HepG2 (cell line): Measurements from ENCODE around the gene RAB3A. TPM values are rescaled to one million over a fixed set of nuclear protein-coding genes. Genes with fewer than 3 reads are reported as not detected.

Experiments
- ATAC-seq: fragments of 200-7000 bp; cut with Tn5 transposase; 3 replicates; pipeline ENCODE4 v1.9.1; 2020; ENCODE audit warnings: mild to moderate bottlenecking, moderate library complexity
- BruUV-seq: library from RNA; stranded (reverse); fragments of 400-500 nt; replicated peaks from 2 replicates; lab custom pipeline; 2021; lab: Mats Ljungman, UMichigan
- CTCF ChIA-PET: fragments of 300-600 bp; formaldehyde crosslinking; extraction: SDS; loops from one replicate; lab custom pipeline; 2021; ENCODE audit warnings: low total read pairs, inconsistent platforms, low intra/inter-chr PET ratio; lab: Yijun Ruan, JAX
- POLR2A ChIA-PET: fragments of 350-600 bp; sonication (Branson Sonifier 250); formaldehyde crosslinking; loops from one replicate; lab custom pipeline; 2020; ENCODE audit warnings: antibody characterized with exemption, inconsistent platforms; lab: Yijun Ruan, JAX
- DNase-seq: peaks from one replicate; pipeline ENCODE4 v3.0.0-alpha.2; 2015; ENCODE audit warnings: low spot score
- FAIRE-seq: peaks from 3 replicates; lab custom pipeline; 2011; peaks lifted over from hg19 to GRCh38; lab: Jason Lieb, UNC
- H2AFZ ChIP-seq: one replicate; pipeline ENCODE4 v1.6.1; 2011; ENCODE audit warnings: low read length, inconsistent platforms
- H3K27ac ChIP-seq: fragments of 300-600 bp; 3 replicates; pipeline ENCODE4 v1.8.0; 2011; ENCODE audit warnings: mixed run types, mild to moderate bottlenecking, mixed read lengths, low read length, inconsistent platforms; ENCODE audit not compliant: insufficient read depth; ENCODE audit errors: extremely low read length
- H3K27me3 ChIP-seq, 2 experiments: fragments of 200-600 bp in 1 of 2; 2 replicates in 1 of 2; 3 replicates in 1 of 2; pipeline versions ENCODE4 v1.6.0 to v1.8.0; 2011; ENCODE audit warnings: low read length in 2 of 2, mild to moderate bottlenecking in 2 of 2, moderate library complexity in 2 of 2, inconsistent platforms in 1 of 2; ENCODE audit not compliant: insufficient read depth in 2 of 2, control insufficient read depth in 1 of 2
- H3K36me3 ChIP-seq, 2 experiments: fragments of 200-600 bp in 1 of 2; replicated peaks in 1 of 2; 2 replicates in 1 of 2; 3 replicates in 1 of 2; pipeline versions ENCODE4 v1.5.1 to v1.8.0; 2011; ENCODE audit warnings: low read length in 2 of 2, inconsistent platforms in 1 of 2; ENCODE audit not compliant: insufficient read depth in 2 of 2, control insufficient read depth in 1 of 2
- H3K4me1 ChIP-seq: 2 replicates; pipeline ENCODE4 v1.5.1; 2012; ENCODE audit warnings: low read length, inconsistent platforms; ENCODE audit not compliant: insufficient read depth
- H3K4me2 ChIP-seq: 2 replicates; pipeline ENCODE4 v1.6.0; 2011; ENCODE audit warnings: low read depth, low read length, inconsistent platforms
- H3K4me3 ChIP-seq, 3 experiments: fragments of 200-600 bp in 1 of 3; sonication (generic), shearing (Covaris generic) in 1 of 3; replicated peaks in 1 of 3; 2 replicates each; pipeline ENCODE4 v1.5.1; 2011 to 2016; ENCODE audit warnings: low read length in 3 of 3, inconsistent platforms in 2 of 3, low read depth in 2 of 3, mild to moderate bottlenecking in 2 of 3, control low read depth in 1 of 3, mixed read lengths in 1 of 3; ENCODE audit not compliant: insufficient read depth in 1 of 3
- H3K79me2 ChIP-seq: one replicate; pipeline ENCODE4 v1.6.1; 2011; ENCODE audit warnings: low read length, inconsistent platforms; ENCODE audit not compliant: insufficient read depth
- H3K9ac ChIP-seq: 2 replicates; pipeline ENCODE4 v1.6.0; 2011; ENCODE audit warnings: mild to moderate bottlenecking, low read depth, low read length, inconsistent platforms; ENCODE audit not compliant: insufficient read depth
- H3K9me3 ChIP-seq: 2 replicates; pipeline ENCODE4 v1.5.1; 2012; ENCODE audit warnings: mild to moderate bottlenecking, low read length
- H4K20me1 ChIP-seq: 2 replicates; pipeline ENCODE4 v1.6.0; 2011; ENCODE audit warnings: inconsistent platforms, mild to moderate bottlenecking, low read length, moderate library complexity; ENCODE audit not compliant: insufficient read depth
- CCAR2 ChIP-seq: fragments of 200-400 bp; formaldehyde crosslinking; optimal IDR thresholded peaks from 2 replicates; pipeline ENCODE3; 2018; ENCODE audit warnings: low read depth, mild to moderate bottlenecking, low read length, moderate library complexity
- CSRNP1 ChIP-seq: sonication (generic); formaldehyde crosslinking; IDR thresholded peaks from 2 replicates; pipeline ENCODE4 v1.8.1; 2023; ENCODE audit warnings: mild to moderate bottlenecking, missing genetic modification reagents
- DR1 ChIP-seq: sonication (generic); formaldehyde crosslinking; IDR thresholded peaks from 2 replicates; pipeline ENCODE4 v1.8.0; 2021; ENCODE audit warnings: mild to moderate bottlenecking, missing genetic modification reagents, inconsistent platforms
- EED ChIP-seq: sonication (generic); formaldehyde crosslinking; IDR thresholded peaks from 2 replicates; pipeline ENCODE4 v1.5.0; 2020; ENCODE audit warnings: mild to moderate bottlenecking, missing genetic modification reagents
- ELF1 ChIP-seq: sonication (generic); formaldehyde crosslinking; IDR thresholded peaks from 2 replicates; pipeline ENCODE4 v1.4.0; 2020; ENCODE audit warnings: missing genetic modification reagents
- ELF3 ChIP-seq: IDR thresholded peaks from 2 replicates; pipeline ENCODE4 v1.6.1; 2016; ENCODE audit warnings: missing genetic modification reagents, missing compliant biosample characterization
- MYC ChIP-seq: sonication (generic); formaldehyde crosslinking; IDR thresholded peaks from 2 replicates; pipeline ENCODE4 v1.9.0; 2021; ENCODE audit warnings: missing genetic modification reagents, borderline replicate concordance
- SRSF1 ChIP-seq: fragments of 200-400 bp; formaldehyde crosslinking; optimal IDR thresholded peaks from 2 replicates; pipeline ENCODE3; 2017; ENCODE audit warnings: mild to moderate bottlenecking, low read depth, low read length, moderate library complexity
- SRSF9 ChIP-seq: fragments of 200-400 bp; formaldehyde crosslinking; IDR thresholded peaks from 2 replicates; pipeline ENCODE4 v1.6.1; 2018; ENCODE audit warnings: borderline replicate concordance, mild to moderate bottlenecking, low read depth, low read length; ENCODE audit not compliant: insufficient read depth, poor library complexity, severe bottlenecking
- THAP11 ChIP-seq: IDR thresholded peaks from 2 replicates; pipeline ENCODE4 v1.6.1; 2016; ENCODE audit warnings: missing biosample characterization, missing genetic modification reagents
- THAP8 ChIP-seq: sonication (generic); formaldehyde crosslinking; IDR thresholded peaks from 2 replicates; pipeline ENCODE4 v1.5.1; 2020; ENCODE audit warnings: missing genetic modification reagents, mild to moderate bottlenecking, borderline replicate concordance
- ZBTB21 ChIP-seq: sonication (generic); formaldehyde crosslinking; IDR thresholded peaks from 2 replicates; pipeline ENCODE4 v1.4.0; 2020; ENCODE audit warnings: missing genetic modification reagents
- ZBTB42 ChIP-seq: sonication (generic); formaldehyde crosslinking; IDR thresholded peaks from 2 replicates; pipeline ENCODE4 v1.5.0; 2020; ENCODE audit warnings: mild to moderate bottlenecking, missing genetic modification reagents
- ZNF747 ChIP-seq: sonication (generic); formaldehyde crosslinking; IDR thresholded peaks from 2 replicates; pipeline ENCODE4 v1.8.1; 2023; ENCODE audit warnings: missing genetic modification reagents, mild to moderate bottlenecking, borderline replicate concordance
- whole genome bisulfite sequencing: methylation state at CpG from one replicate; pipeline ENCODE4 v1.1.6; 2017; ENCODE audit warnings: low lambda C conversion rate; 5-methylcytosine and 5-hydroxymethylcytosine counted together
- in situ Hi-C: cut with HindIII; loops from 2 replicates; pipeline ENCODE4 v1.10.0; 2017; ENCODE audit warnings: low pct_unique_long_range_greater_than_20kb; ENCODE audit not compliant: extremely low pct_ligation_motif_present
- intact Hi-C: fragments of 100-400 bp; cut with micrococcal nuclease; formaldehyde crosslinking; loops from one replicate; pipeline ENCODE4 v1.10.0; 2022; ENCODE audit not compliant: unreplicated experiment
- polyA plus RNA-seq, 8 experiments: library from polyadenylated mRNA; depleted of rRNA in 3 of 8; stranded (reverse) in 7 of 8; unstranded in 1 of 8; fragments of >200 nt; fragmentation: Illumina TruSeq in 4 of 8; extraction: Trizol in 4 of 8; gene quantifications; 2 replicates each; pipeline versions ENCODE4 v1.2.1 to v1.2.3, GENCODE V29; 2011 to 2016; ENCODE audit warnings: low read depth in 4 of 8, missing spikeins in 1 of 8, mixed read lengths in 1 of 8; ENCODE audit not compliant: insufficient read depth in 1 of 8
- total RNA-seq, 5 experiments: library from RNA; depleted of rRNA; stranded (reverse); fragments of >200 nt; fragmentation: Illumina TruSeq; extraction: Trizol; gene quantifications; 2 replicates each; pipeline ENCODE4 v1.2.3, GENCODE V29; 2016; ENCODE audit warnings: low read depth in 1 of 5

RAB3A gene
- total and polyA plus RNA-seq, 2 of the 13 experiments (the other 11 are each of a cell fraction or from before 2014, with no cell fraction given): 0.58 to 0.98 TPM

GRCh38 chr19:18234194-18234593 lies 30.4 kb upstream of the RAB3A start:
- H3K4me3 ChIP-seq: no peak overlapping the region
- POLR2A ChIA-PET: no interaction called here
- no peak overlapping the region for H3K4me2 ChIP-seq
- DNase-seq (no peak), ATAC-seq (no peak), FAIRE-seq (no peak)
- no peak overlapping the region for H3K27ac ChIP-seq
- intact Hi-C loops (no loop called here), in situ Hi-C loops (no loop called here)
- CTCF ChIA-PET: no interaction called here
- no peaks in the 10 kb centered on the region for H3K36me3 ChIP-seq
- peaks cover 0 to 4% of the 10 kb centered on the region in 2 experiments; a peak in 2 of 5 replicates for H3K27me3 ChIP-seq
- BruUV-seq: no TSS peak
- no peaks in the 10 kb centered on the region for H3K79me2 ChIP-seq
- peaks cover 20% of the 10 kb centered on the region for H3K4me1 ChIP-seq
- 9% methylated on average over 4 of the region's 6 CpGs for whole genome bisulfite sequencing
- no peaks in the 10 kb centered on the region for H3K9me3 ChIP-seq
- H4K20me1 ChIP-seq: no peaks in the 10 kb centered on the region; the same call in 1 of the 2 replicates
- no peak for TF ChIP-seq EED
- TF ChIP-seq ZBTB21 (CRISPR knock-in tag): no peak
- no peak for TF ChIP-seq CSRNP1 (CRISPR knock-in tag)
- no peak overlapping the region for H2AFZ ChIP-seq
- no peak overlapping the region for H3K9ac ChIP-seq

- no TSS peak for BruUV-seq
- 25% methylated on average over 34 of the region's 37 CpGs for WGBS
- H3K36me3 ChIP-seq: no peaks in the 10 kb centered on the region
- no peaks in the 10 kb centered on the region for H3K9me3 ChIP-seq
- H2AFZ ChIP-seq: no peak overlapping the region
- H3K4me1 ChIP-seq: peaks cover 20% of the 10 kb centered on the region
- CTCF ChIA-PET: interaction anchor here (0.9 kb wide), 1 partner anchor 120 kb away, joined by 3 read pairs; no protein-coding TSS in a partner anchor
- H3K27me3 ChIP-seq: peaks cover 0 to 4% of the 10 kb centered on the region in 2 experiments; a peak in 2 of 5 replicates
- intact Hi-C loops (no loop called here), in situ Hi-C loops (no loop called here)
- no peaks in the 10 kb centered on the region for H3K79me2 ChIP-seq
- no peak overlapping the region for H3K9ac ChIP-seq
- H3K27ac ChIP-seq: no peak overlapping the region
- peak; percentile 39 for DNase-seq
- H3K4me3 ChIP-seq: no peak overlapping the region; a peak in 1 of 6 replicates
- no peaks in the 10 kb centered on the region; the same call in 1 of the 2 replicates for H4K20me1 ChIP-seq
- POLR2A ChIA-PET: interaction anchor here (0.6 to 1.3 kb wide), 3 partner anchors 9 to 49 kb away, joined by 3 to 5 read pairs (median 3); partner anchors contain the start of gene MPV17L2
- no peak for FAIRE-seq
- ATAC-seq: peak; percentile 84
- H3K4me2 ChIP-seq: peak overlapping the region; percentile 12; the same call in 1 of the 2 replicates
- TF ChIP-seq ELF3 (CRISPR knock-in tag) (peak; percentile 77), ELF1 (CRISPR knock-in tag) (no peak; the same call in 1 of the 2 replicates), CCAR2 (no peak), THAP11 (peak; percentile 80), SRSF1 (no peak), THAP8 (CRISPR knock-in tag) (0 out of 2 replicates have a peak, but pooled peaks have one; percentile 22), ZNF747 (CRISPR knock-in tag) (no peak), DR1 (CRISPR knock-in tag) (no peak; the same call in 1 of the 2 replicates), SRSF9 (no peak), MYC (peak; percentile 72; the same call in 1 of the 2 replicates), ZBTB42 (CRISPR knock-in tag) (peak; percentile 85)
Measured at GRCh38 chr19:18233224-18233825, 29.5 kb upstream of the RAB3A start.
